ENCODE results near the gene MUC4.

- TF ChIP-seq CTCF (IDR thresholded peaks at IDR 0.05) (no peak), POLR2A (IDR thresholded peaks at IDR 0.05) (no peak)
Measured at GRCh38 chr3:195844671-195845218, 33.0 kb upstream of the MUC4 start.

Data from Peyer's patch (tissue), 4 donors.